DOHH2 (cell line): ENCODE results near the gene NINJ1.

Experiments
- EZH2phosphoT487 ChIP-seq: fragments of 200-600 bp; sonication (generic); IDR thresholded peaks from 2 replicates; pipeline ENCODE4 v1.6.1; 2017; ENCODE audit warnings: borderline replicate concordance, mild to moderate bottlenecking, antibody characterized with exemption, low read length, moderate library complexity, mixed read lengths
- TF ChIP-seq, protein P1 (sequence below): fragments of 200-600 bp; sonication (generic); IDR thresholded peaks from one replicate; pipeline ENCODE4 v1.5.1; 2014; ENCODE audit warnings: antibody characterized with exemption, mild to moderate bottlenecking, low read depth, low read length; ENCODE audit not compliant: poor library complexity, severe bottlenecking

DNA sequence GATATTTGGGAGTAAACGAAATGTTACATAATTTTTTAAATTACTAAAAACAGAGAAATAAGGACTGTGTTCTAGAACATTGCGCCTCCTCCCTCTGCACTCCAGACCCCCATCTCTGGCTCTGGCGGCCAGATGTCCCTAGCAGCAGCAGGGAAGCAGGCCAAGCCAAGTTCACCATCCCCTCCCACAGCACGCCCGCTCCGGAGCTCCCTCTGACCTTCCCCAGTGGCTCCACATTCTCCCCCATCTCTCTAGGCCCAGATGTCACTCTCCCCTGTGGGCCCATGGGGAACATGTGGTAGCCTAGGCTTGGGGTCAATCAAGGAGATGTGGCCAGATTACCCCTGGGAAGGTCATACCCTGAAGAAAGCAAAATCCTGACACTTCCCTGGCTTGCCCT, 43.6 kb upstream of the NINJ1 start:
- TF ChIP-seq, protein P1, sequence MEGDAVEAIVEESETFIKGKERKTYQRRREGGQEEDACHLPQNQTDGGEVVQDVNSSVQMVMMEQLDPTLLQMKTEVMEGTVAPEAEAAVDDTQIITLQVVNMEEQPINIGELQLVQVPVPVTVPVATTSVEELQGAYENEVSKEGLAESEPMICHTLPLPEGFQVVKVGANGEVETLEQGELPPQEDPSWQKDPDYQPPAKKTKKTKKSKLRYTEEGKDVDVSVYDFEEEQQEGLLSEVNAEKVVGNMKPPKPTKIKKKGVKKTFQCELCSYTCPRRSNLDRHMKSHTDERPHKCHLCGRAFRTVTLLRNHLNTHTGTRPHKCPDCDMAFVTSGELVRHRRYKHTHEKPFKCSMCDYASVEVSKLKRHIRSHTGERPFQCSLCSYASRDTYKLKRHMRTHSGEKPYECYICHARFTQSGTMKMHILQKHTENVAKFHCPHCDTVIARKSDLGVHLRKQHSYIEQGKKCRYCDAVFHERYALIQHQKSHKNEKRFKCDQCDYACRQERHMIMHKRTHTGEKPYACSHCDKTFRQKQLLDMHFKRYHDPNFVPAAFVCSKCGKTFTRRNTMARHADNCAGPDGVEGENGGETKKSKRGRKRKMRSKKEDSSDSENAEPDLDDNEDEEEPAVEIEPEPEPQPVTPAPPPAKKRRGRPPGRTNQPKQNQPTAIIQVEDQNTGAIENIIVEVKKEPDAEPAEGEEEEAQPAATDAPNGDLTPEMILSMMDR: no peak
- no peak for TF ChIP-seq EZH2phosphoT487
